Stimulated activated CD8-positive, alpha-beta memory T cell treated with anti-CD3 and anti-CD28 coated beads, Interleukin-4, amount 100 ng/mL, for 24 hours (primary cell): ENCODE data around the gene FBN1.

Source experiments
- DNase-seq: peaks from one replicate; pipeline ENCODE4 v3.0.0-alpha.2; 2020; ENCODE audit warnings: low read depth

FBN1 gene

GRCh38 chr15:48553559-48553958 is 92.0 kb downstream of the FBN1 start:
- DNase-seq: no peak

- DNase-seq: no peak
Measured at GRCh38 chr15:48550822-48551525, 94.5 kb downstream of the FBN1 start.

- no peak for DNase-seq
Measured at GRCh38 chr15:48548455-48548854, 97.1 kb downstream of the FBN1 start.

GRCh38 chr15:48547286-48547685 is 98.2 kb downstream of the FBN1 start:
- no peak for DNase-seq

- DNase-seq: no peak
Measured at GRCh38 chr15:48546296-48546695, 99.2 kb downstream of the FBN1 start.

GRCh38 chr15:48544778-48545177 is 100.7 kb downstream of the FBN1 start:
- no peak for DNase-seq

- DNase-seq: no peak
Measured at GRCh38 chr15:48541341-48542278, 103.9 kb downstream of the FBN1 start.

- no peak for DNase-seq
Measured at GRCh38 chr15:48540756-48541155, 104.8 kb downstream of the FBN1 start.

- no peak for DNase-seq
Measured at GRCh38 chr15:48538941-48539340, 106.6 kb downstream of the FBN1 start.

GRCh38 chr15:48537271-48538113 is 108.0 kb downstream of the FBN1 start:
- DNase-seq: no peak

GRCh38 chr15:48536681-48537091 is 108.8 kb downstream of the FBN1 start:
- no peak for DNase-seq

GRCh38 chr15:48533982-48534381 is 111.5 kb downstream of the FBN1 start:
- no peak for DNase-seq

- DNase-seq: no peak
Measured at GRCh38 chr15:48532946-48533345, 112.6 kb downstream of the FBN1 start.

GRCh38 chr15:48530528-48530927 is 115.0 kb downstream of the FBN1 start:
- DNase-seq: no peak

- DNase-seq: no peak
Measured at GRCh38 chr15:48528921-48529320, 116.6 kb downstream of the FBN1 start.

GRCh38 chr15:48527517-48527916 is 118.0 kb downstream of the FBN1 start:
- no peak for DNase-seq

- no peak for DNase-seq
Measured at GRCh38 chr15:48522911-48523310, 122.6 kb downstream of the FBN1 start.

- DNase-seq: no peak
Measured at GRCh38 chr15:48522123-48522522, 123.4 kb downstream of the FBN1 start.

GRCh38 chr15:48520376-48521155 is 124.9 kb downstream of the FBN1 start:
- no peak for DNase-seq

GRCh38 chr15:48516121-48516520 is 129.4 kb downstream of the FBN1 start:
- no peak for DNase-seq

GRCh38 chr15:48515500-48515899 is 130.0 kb downstream of the FBN1 start:
- DNase-seq: no peak
